Measurements from ENCODE around the gene RCOR2. TPM values are rescaled to one million over a fixed set of nuclear protein-coding genes. Genes with fewer than 3 reads are reported as not detected.

Gene RCOR2
- total and polyA plus RNA-seq, 2 of the 4 experiments (the other 2 are of a cell fraction) = 0.90 to 2.0 TPM

GRCh38 chr11:63868399-63869064, 48.4 kb downstream of the RCOR2 start:
- no peak overlapping the region for H3K14ac ChIP-seq (replicated peaks; ENCODE audit: low read depth, low read length)
- H3K27ac ChIP-seq (ENCODE audit: insufficient read depth, low read length) = no peak overlapping the region
- H3K56ac ChIP-seq (ENCODE audit: extremely low read depth, insufficient read depth, low read length) = no peak overlapping the region
- peaks cover 13% of the 10 kb centered on the region for H3K9me1 ChIP-seq (ENCODE audit: insufficient read depth, low read length)
- no peak overlapping the region for H2AK5ac ChIP-seq (ENCODE audit: low read depth, low read length)
- no peak overlapping the region for H4K5ac ChIP-seq (ENCODE audit: low read depth, low read length)
- POLR2A ChIA-PET (ENCODE audit: unreplicated experiment) = no interaction called here
- H3K18ac ChIP-seq (ENCODE audit: low read depth, low read length) = no peak overlapping the region
- no peak overlapping the region for H2BK5ac ChIP-seq (ENCODE audit: low read depth, low read length, poor library complexity, severe bottlenecking)
- no peaks in the 10 kb centered on the region for H3K9me3 ChIP-seq (ENCODE audit: control insufficient read depth, insufficient read depth, low read length)
- dilution Hi-C loops (cut with HindIII; ENCODE audit: low sequenced_read_pairs, unreplicated experiment) = no loop called here
- no peak overlapping the region for H4K91ac ChIP-seq (ENCODE audit: insufficient read depth, low read depth, low read length)
- ATAC-seq (ENCODE audit: low read depth) = no peak
- no peak overlapping the region for H3K4me3 ChIP-seq (ENCODE audit: insufficient read depth, low read depth, low read length)
- H4K8ac ChIP-seq (ENCODE audit: low read depth in 2 of 2, low read length in 2 of 2) = no peak overlapping the region
- CTCF ChIA-PET = interaction anchor here (0.6 kb wide), 1 partner anchor 11 kb away, joined by 4 read pairs; no protein-coding TSS in a partner anchor
- no peak overlapping the region for H2AK9ac ChIP-seq (replicated peaks; ENCODE audit: low read depth, low read length, poor library complexity)
- no peak for TF ChIP-seq ELK1 (IDR thresholded peaks at IDR 0.05; ENCODE audit: borderline replicate concordance, low read depth, low read length)
- no peak for TF ChIP-seq CEBPB (IDR thresholded peaks at IDR 0.05; ENCODE audit: low read depth, low read length)
- no peak for TF ChIP-seq POLR2A (IDR thresholded peaks at IDR 0.05; ENCODE audit: low read depth, low read length)
- no peak for TF ChIP-seq SMC3 (IDR thresholded peaks at IDR 0.05; ENCODE audit: low read depth, low read length)
- no peak for TF ChIP-seq MAFK (IDR thresholded peaks at IDR 0.05; ENCODE audit: low read depth, low read length)
- no peak for TF ChIP-seq NFE2L2 (IDR thresholded peaks at IDR 0.05; ENCODE audit: low read depth, low read length)
- no peak for TF ChIP-seq RAD21 (IDR thresholded peaks at IDR 0.05; ENCODE audit: low read length)
- no peak for TF ChIP-seq RFX5 (IDR thresholded peaks at IDR 0.05; ENCODE audit: low read depth, low read length)
- H3K27me3 ChIP-seq (ENCODE audit: control insufficient read depth, insufficient read depth, low read length) = no peaks in the 10 kb centered on the region
- no peak overlapping the region for H3K9ac ChIP-seq (ENCODE audit: low read depth, low read length)
- no peak overlapping the region for H3K4ac ChIP-seq (ENCODE audit: low read depth, low read length)
- peaks cover 4% of the 10 kb centered on the region; the same call in 1 of the 2 replicates for H3K36me3 ChIP-seq (ENCODE audit: control insufficient read depth, insufficient read depth, low read length)
- BruUV-seq (replicated peaks) = no TSS peak
- H4K20me1 ChIP-seq (ENCODE audit: insufficient read depth, low read length) = peaks cover 91% of the 10 kb centered on the region
- H3K79me1 ChIP-seq (ENCODE audit: low read depth in 1 of 2, low read length in 2 of 2) = peaks cover 40 to 83% of the 10 kb centered on the region in 2 experiments
- peaks cover 16% of the 10 kb centered on the region; the same call in 1 of the 2 replicates for H3K4me1 ChIP-seq (ENCODE audit: control insufficient read depth, insufficient read depth, low read length)
- no peak overlapping the region for H2BK120ac ChIP-seq (ENCODE audit: low read depth, low read length)
- in situ Hi-C loops (cut with MboI; ENCODE audit: low sequenced_read_pairs) = no loop called here
- no peak overlapping the region for H2BK15ac ChIP-seq (ENCODE audit: low read depth, low read length)
- H3K4me2 ChIP-seq (ENCODE audit: low read depth, low read length) = no peak overlapping the region
- intact Hi-C loops (cut with micrococcal nuclease) = no loop called here
- 83% methylated on average over 6 of the region's 9 CpGs; no CpG with 5 or more reads in 1 of the 2 experiments for WGBS, 2 experiments (ENCODE audit: extremely low coverage in 2 of 2, insufficient read length in 1 of 2)
- no peak overlapping the region for H2AFZ ChIP-seq (replicated peaks; ENCODE audit: low read length, poor library complexity)
- no peak overlapping the region for H2BK20ac ChIP-seq (ENCODE audit: low read depth, low read length)
- H3K23ac ChIP-seq (ENCODE audit: low read depth, low read length) = no peak overlapping the region
- no peak for DNase-seq
